Lower leg skin (tissue), 4 donors: Measurements from ENCODE around the gene KDM1A. TPM values are rescaled to one million over a fixed set of nuclear protein-coding genes. Genes with fewer than 3 reads are reported as not detected.

Experiments used
- DNase-seq, 2 donors: peaks; one replicate each; pipeline ENCODE4 v3.0.0-alpha.2; 2019; ENCODE audit warnings: low spot score in 2 of 2
- H3K4me3 ChIP-seq: fragments of 200-600 bp; sonication (generic); 2 replicates; pipeline ENCODE4 v1.5.1; 2017; ENCODE audit warnings: mild to moderate bottlenecking, low read depth; ENCODE audit not compliant: poor library complexity, severe bottlenecking
- POLR2A ChIP-seq, 2 donors: fragments of 450-650 bp; IDR thresholded peaks; one replicate each; pipeline ENCODE4 v1.6.1; 2016 to 2017; ENCODE audit warnings: antibody characterized with exemption in 2 of 2, mild to moderate bottlenecking in 1 of 2, moderate library complexity in 1 of 2
- WGBS, 2 donors: methylation state at CpG; one replicate each; pipeline ENCODE4 v1.1.5; 2018; 5-methylcytosine and 5-hydroxymethylcytosine counted together
- intact Hi-C: fragments of 100-400 bp; cut with DNase I; formaldehyde crosslinking; loops from one replicate; pipeline ENCODE4 v1.15.0; 2023; ENCODE audit warnings: low total_unique reads
- total RNA-seq, 4 donors: library from RNA; depleted of rRNA; stranded (reverse); fragments of >200 nt; gene quantifications; one replicate each; pipeline ENCODE4 v1.1.0, GENCODE V29; 2016
- TF ChIP-seq, protein P1 (sequence below), 3 donors: fragments of 450-650 bp; IDR thresholded peaks; one replicate each; pipeline ENCODE4 v1.5.1; 2016; ENCODE audit warnings: antibody characterized with exemption in 3 of 3, mild to moderate bottlenecking in 3 of 3, moderate library complexity in 2 of 3

Gene KDM1A
- total RNA-seq, 4 donors from 2014 or later, result 41.5 to 52.0 (median 46.6) TPM

DNA sequence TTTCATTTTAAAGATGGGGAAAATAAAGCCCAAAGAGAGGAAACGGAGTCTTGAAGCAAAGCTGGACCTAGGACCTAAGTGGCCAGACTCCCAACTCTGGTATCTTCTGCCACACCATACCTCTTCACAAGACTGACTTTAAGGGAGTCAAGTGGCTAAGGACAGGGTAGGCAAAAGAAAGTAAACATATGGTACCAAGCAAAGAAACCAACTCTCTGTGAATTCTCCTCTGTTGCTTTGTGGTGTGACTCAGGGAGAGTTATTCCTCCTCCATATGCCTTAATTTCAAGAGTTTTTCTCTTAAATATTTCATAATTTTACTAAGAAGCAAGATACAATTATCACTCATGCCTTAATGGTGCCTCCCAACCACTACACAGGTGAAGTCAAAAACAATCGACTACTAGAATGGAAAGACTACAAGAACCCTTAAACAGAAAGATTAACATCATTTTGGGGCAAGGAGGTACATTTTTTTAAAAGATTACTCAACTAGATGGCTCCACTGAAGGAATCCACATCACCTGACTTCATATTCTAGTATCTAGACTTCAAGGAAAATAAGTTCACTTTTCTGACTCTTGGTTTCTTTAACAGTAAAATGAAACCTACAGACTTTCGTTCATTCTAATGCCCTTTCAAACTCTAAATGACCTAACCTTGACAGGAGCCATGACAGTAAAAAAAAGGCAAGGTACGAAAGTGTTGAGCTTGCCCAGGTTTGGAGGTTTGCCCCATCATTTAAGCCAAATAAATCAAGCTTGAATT is 105.2 kb downstream of the KDM1A start:
- H3K4me3 ChIP-seq, result no peak overlapping the region
- TF ChIP-seq, protein P1, sequence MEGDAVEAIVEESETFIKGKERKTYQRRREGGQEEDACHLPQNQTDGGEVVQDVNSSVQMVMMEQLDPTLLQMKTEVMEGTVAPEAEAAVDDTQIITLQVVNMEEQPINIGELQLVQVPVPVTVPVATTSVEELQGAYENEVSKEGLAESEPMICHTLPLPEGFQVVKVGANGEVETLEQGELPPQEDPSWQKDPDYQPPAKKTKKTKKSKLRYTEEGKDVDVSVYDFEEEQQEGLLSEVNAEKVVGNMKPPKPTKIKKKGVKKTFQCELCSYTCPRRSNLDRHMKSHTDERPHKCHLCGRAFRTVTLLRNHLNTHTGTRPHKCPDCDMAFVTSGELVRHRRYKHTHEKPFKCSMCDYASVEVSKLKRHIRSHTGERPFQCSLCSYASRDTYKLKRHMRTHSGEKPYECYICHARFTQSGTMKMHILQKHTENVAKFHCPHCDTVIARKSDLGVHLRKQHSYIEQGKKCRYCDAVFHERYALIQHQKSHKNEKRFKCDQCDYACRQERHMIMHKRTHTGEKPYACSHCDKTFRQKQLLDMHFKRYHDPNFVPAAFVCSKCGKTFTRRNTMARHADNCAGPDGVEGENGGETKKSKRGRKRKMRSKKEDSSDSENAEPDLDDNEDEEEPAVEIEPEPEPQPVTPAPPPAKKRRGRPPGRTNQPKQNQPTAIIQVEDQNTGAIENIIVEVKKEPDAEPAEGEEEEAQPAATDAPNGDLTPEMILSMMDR (IDR thresholded peaks at IDR 0.05), result no peak
- TF ChIP-seq POLR2A (IDR thresholded peaks at IDR 0.05), result no peak
- 82 to 86% methylated on average over 4 of the region's 4 CpGs for WGBS, 2 donors
- no peak for DNase-seq
- intact Hi-C loops, result no loop called here

DNA sequence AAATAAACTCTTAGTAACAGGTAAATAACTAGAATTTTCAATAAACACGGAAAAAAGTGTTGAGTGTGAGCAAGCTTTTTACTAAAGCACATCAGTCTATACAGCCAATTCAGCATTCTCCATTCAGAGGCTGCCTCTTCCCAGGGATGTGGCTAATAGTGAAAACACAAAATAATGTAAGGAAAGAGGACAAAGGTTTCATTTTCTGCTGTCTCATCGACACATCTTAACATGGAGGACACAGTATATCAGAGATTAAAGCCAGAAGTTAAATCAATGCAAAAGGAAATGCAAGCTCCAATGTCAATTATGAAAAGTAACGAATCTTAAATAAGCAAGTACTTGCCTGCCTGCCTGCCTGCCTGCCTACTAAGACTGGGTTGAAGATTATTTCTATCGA is 106.2 kb downstream of the KDM1A start:
- no peak for DNase-seq
- H3K4me3 ChIP-seq, result no peak overlapping the region
- WGBS, 2 donors, result 63% methylated on average over 4 of the region's 4 CpGs
- intact Hi-C loops, result no loop called here
- TF ChIP-seq, protein P1 (IDR thresholded peaks at IDR 0.05), result no peak
- TF ChIP-seq POLR2A (IDR thresholded peaks at IDR 0.05), result no peak

DNA sequence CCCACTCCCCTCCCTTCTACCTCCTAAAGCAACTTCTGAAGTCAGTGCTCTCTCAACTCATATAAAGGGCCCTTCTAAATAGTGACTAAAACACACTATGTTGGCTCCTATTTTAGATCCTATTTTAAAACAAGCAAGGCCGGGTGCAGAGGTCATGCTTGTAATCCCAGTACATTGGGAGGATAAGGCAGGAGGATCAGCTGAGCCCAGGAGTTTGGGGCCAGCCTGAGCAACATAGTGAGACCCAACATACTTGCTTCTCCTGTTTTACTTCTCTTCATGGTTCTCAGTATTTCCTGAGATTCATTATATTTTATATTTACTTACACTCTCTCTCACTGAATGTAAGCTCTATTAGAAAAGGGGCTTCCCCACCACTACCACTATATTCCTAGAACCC is 106.9 kb downstream of the KDM1A start:
- H3K4me3 ChIP-seq, result no peak overlapping the region
- no peak for DNase-seq
- 39 to 48% methylated on average over 1 of the region's 1 CpG for WGBS, 2 donors
- intact Hi-C loops, result no loop called here
- no peak for TF ChIP-seq POLR2A (IDR thresholded peaks at IDR 0.05)
- TF ChIP-seq, protein P1 (IDR thresholded peaks at IDR 0.05), result no peak

DNA sequence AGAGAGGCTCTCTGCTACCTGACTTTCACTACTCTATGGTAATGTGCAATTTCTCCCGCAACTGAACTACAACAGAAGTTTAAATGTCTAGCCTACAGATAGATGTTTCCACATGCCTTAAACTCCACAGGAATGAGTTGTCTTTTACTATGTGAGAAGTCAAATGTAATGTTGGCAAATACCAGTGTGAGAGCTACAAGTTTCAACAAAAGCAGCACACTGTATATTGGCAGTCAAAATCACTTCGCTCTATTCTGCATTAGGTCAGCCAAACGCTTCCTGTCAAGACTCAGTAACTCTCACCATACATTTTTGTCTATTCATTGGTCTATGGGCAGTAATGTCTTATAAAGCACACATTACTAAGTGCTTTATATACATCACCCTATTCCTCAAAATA is 107.5 kb downstream of the KDM1A start:
- no peak for DNase-seq
- WGBS, 2 donors, result 51 to 61% methylated on average over 3 of the region's 3 CpGs
- H3K4me3 ChIP-seq, result no peak overlapping the region
- intact Hi-C loops, result no loop called here
- no peak for TF ChIP-seq POLR2A (IDR thresholded peaks at IDR 0.05)
- TF ChIP-seq, protein P1 (IDR thresholded peaks at IDR 0.05), result no peak

DNA sequence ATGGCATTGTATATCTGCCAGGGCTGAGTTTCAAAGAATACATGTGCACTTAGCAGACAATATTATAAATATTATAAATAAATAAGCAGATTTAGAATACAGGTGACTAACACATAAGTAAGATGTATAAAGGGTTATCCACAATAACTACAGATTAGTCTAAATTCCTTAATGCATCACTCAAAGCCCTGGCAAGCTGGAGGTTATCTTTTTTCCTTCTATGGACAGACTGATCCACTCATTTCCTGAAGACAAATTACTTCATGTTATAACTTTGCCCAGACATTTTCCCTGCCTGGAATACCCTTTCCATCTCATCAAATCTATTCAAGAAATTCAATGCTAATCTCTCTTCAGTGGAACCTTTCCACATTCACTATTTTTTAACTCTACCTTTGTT is 110.6 kb downstream of the KDM1A start:
- TF ChIP-seq POLR2A (IDR thresholded peaks at IDR 0.05), result no peak
- TF ChIP-seq, protein P1 (IDR thresholded peaks at IDR 0.05), result no peak
- no peak overlapping the region for H3K4me3 ChIP-seq
- intact Hi-C loops, result no loop called here
- DNase-seq, result no peak

DNA sequence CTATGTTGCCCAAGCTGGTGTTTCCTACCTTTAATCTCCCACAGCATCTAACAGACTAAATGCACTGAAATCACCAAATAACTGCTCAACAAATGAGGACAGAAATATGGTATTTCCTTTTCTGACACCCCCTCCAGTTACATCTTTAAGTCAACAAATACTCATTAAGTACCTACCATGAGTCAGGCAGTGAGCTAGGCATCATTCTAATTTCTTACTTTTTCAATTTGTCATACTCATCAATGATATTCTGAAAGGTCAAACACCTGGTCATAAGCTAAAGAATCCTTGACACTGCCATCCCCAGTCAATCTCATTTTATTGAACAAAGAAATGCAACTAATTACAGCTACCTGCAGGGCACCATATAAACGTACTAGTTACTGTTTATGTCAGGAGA is 112.8 kb downstream of the KDM1A start:
- no peak for DNase-seq
- TF ChIP-seq, protein P1 (IDR thresholded peaks at IDR 0.05), result no peak
- TF ChIP-seq POLR2A (IDR thresholded peaks at IDR 0.05), result no peak
- intact Hi-C loops, result no loop called here
- 62 to 72% methylated on average over 1 of the region's 1 CpG for WGBS, 2 donors
- H3K4me3 ChIP-seq, result no peak overlapping the region
